OCI-M1 (cell line): ENCODE results near the gene HHIPL2.

Source experiments
- DNase-seq: peaks from one replicate; lab custom pipeline; 2025; lab: John Stamatoyannopoulos, UW

HHIPL2 gene

GRCh38 chr1:222547944-222548671 is at the start of gene HHIPL2:
HHIPL2 (minus strand) TSS chr1:222548104; CDS start chr1:222548044, 60 bp downstream.
- no peak for DNase-seq

- DNase-seq = no peak
These were observed 48.8 kb upstream of the HHIPL2 start for GRCh38 chr1:222596696-222597095.

- DNase-seq = no peak
These were observed 46.9 kb upstream of the HHIPL2 start for GRCh38 chr1:222594789-222595188.

DNA sequence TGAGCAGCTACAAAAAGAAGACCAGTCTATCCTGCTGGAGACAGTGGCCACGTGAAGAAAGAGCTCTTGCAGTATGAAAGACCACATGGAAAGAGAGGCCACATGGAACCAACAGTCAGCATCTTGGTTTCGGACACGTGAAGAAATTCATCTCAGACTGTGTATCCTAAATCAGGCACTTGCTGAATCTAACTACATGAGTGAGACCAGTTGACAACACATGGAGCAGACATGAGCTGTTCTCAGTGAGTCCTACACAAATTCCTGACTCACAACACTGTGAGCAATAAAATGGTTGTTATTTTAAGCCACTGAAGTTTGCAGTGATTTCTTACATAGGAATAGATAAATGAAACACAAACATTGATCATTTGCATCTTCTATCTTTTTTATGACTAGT is 44.3 kb upstream of the HHIPL2 start:
- DNase-seq = no peak

DNA sequence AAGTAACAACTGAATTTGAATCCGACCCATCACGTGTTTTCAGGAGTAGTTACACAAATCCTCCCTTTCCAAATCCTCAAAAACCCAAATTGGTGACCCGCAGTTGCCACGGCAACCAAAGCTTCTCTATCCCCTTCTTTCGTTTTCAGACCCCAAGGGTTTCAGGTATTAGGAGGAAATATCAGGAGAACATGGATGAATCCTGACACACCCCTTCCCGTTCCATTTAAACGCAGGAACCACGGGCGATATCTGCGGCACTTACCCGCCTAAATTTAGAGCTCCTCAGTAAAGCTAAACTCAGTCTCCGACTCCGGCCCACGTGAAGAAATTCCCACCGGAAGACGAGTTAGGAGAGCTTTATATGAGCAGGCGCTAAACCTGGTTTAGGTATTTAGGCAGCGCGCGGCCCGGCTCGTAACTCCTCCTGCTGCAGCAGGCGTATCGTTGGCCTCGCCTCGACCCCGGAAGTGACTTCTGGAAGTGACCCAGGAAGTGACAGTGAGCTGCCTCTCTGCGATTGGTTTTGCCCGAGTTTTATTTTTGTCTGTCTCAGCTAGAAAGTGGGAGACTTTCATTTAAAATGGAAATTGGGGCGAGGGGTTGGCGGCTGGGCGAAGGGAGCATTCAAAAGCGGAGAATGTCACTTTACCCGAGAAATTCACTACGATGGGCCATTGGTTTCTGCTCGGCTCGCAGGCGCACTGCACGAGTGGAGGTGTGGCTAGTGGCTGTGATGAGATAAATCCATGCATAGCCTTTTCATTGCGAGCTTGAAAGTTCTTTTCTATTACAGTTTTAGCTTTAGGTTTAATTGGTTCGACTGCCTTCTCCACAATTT is 41.8 kb upstream of the HHIPL2 start, which contains the start of gene TAF1A:
TAF1A (minus strand) TSS at position 472 of the 841 bp plus-strand sequence.
- DNase-seq = peak; percentile 94

DNA sequence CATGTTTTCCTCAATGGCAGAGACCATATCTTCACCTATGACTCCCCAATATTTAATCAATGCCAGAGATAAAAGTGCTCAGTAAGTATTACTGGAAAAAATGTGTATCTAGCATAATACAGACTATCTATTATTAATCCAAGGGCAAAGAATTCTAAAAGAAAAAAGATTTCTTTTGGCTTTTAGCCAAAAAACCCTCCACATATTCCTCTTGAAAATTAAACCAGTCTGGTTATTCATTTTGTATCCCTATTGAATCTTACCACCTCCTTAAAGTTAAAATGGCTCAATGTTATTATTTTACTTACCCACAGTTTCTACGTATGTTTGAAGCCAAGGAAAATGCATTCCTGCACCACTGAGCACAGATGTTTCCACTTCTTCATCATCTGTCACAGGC is 40.2 kb upstream of the HHIPL2 start:
- no peak for DNase-seq

DNA sequence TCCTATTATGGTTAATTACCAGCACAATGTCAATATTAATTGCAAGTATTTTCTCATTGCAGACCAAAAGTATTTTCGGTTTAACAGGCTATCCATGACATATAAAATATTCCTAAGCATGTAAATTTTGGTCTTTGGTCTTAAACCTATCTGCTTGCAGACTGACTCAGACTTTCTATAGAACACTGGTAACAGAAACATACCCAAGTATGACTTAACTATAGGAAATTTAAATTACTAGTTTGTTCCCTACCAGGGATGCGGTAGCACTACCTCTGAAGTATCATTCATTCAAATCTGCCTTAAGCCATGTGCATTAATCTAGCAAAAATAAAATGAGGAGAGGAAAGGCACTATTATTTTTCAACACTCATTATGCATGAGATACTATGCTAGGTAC is 38.9 kb upstream of the HHIPL2 start:
- no peak for DNase-seq

DNA sequence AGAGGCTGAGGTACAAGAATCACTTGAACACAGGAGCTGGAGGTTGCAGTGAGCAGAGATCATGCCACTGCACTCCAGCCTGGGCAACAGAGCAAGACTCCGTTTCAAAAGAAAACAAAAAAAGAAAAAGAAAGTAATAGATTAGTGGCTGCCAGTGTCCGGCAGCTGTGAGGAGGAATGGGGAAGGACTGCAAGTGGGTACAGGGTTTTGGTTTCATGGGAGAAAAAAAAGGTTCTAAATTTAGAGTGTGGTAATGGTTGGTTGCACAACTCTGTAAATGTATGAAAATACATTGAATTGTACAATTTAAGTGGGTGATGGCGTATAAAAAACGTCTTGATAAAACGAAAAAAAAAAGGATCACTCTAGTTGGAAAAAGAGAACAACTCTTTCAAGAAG is 35.2 kb upstream of the HHIPL2 start:
- no peak for DNase-seq

DNA sequence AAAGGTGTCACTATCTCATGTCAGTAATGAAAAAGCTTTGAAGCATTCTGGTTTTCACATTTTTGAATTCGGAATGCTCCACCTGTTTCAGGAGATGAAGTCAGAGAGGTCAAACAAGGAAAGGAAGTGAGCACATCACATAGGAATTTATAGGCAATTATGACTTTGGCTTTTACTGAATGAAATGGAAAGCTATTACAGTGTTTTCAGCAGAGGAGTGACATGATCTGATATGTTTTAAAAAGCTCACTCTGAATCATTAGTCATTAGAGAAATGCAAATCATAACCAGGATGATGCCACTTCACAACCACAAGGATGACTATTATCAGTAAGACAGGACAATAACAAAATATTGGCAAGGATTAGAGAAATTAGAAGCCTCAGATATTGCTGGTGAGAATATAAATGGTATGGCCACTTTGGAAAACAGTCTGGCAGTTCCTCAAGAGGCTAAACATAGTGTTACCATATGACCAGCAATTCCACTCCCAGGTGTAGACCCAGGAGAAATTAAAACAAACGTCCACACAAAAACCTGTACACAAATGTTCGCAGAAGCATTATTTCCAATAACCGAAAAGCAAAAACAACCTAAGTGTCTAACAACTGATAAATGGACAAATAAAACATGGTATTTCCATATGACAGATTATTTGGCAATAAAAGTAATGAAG is 34.3 kb upstream of the HHIPL2 start:
- no peak for DNase-seq

DNA sequence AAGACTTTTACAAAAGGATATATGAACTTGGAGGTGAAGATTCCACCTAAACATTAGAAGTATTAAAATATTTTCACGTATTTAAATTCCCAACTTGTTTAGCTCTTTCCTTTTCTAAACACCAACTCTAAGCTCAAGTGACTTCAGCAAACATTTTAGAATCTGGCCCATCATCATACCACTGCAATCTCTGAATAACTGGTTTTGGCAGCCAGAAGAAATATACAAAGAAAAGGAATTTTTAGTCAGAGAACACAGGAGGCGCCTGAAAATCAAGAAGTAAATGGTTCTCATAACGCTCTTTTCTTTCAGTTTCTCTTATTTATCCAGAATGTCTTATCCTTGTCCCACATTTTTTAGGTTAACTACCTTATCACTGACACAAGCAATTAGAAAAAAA is 31.4 kb upstream of the HHIPL2 start:
- no peak for DNase-seq

DNA sequence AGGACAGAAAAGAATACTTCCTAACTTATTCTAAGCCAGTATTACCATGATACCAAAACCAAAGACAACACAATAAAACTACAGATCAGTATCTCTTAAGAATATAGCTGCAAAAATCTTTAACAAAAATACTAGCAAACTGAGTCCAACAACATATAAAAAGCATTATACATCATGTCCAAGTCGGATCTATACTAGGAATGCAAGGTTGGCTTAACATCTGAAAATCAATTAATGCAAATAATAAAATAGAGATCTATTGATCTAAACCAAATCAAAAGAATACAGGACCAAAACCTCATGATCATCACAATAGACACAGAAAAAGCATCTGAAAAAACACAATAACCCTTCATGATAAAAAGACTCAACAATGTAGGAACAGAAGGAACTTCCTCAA is 22.9 kb upstream of the HHIPL2 start:
- peak; percentile 17 for DNase-seq

DNA sequence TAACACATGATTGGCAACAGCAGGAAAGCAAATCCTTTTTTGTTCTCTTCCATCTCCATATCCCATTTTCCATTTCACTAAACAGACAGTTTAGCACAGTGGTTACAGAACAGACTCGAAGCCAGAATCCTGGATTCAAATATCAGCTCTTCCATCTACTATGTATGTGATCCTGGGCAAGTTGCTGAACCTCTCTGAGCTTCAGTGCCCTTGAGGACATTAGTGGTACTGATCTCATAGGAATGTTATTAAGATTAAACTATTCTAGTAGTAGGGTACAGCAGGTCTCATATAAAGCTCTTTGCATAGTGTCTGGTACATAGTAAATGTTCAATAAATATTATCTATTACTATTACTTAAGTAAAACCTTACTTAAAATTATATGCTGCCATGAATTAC is 13.8 kb upstream of the HHIPL2 start:
- DNase-seq = no peak

- DNase-seq = no peak
These were observed 9.7 kb upstream of the HHIPL2 start for GRCh38 chr1:222557574-222557973.

DNA sequence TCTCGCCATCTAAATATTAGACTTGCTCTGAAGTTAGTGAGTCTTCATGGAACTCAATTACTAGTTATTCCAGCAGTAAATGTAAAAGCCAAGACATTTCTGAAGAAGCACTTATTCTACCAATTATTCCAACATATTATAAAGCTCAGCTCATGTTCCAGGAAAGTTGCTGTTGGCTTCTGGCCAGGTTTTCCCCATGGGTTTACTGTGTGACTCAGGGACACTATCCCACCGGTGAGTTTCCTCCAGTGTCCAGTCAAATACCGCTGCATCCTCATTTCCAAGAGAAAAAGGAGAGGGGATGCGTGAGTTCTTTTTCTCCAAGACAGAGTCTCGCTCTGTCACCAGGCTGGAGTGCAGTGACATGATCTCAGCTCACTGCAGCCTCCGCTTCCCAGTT is 9.2 kb upstream of the HHIPL2 start:
- DNase-seq = no peak

DNA sequence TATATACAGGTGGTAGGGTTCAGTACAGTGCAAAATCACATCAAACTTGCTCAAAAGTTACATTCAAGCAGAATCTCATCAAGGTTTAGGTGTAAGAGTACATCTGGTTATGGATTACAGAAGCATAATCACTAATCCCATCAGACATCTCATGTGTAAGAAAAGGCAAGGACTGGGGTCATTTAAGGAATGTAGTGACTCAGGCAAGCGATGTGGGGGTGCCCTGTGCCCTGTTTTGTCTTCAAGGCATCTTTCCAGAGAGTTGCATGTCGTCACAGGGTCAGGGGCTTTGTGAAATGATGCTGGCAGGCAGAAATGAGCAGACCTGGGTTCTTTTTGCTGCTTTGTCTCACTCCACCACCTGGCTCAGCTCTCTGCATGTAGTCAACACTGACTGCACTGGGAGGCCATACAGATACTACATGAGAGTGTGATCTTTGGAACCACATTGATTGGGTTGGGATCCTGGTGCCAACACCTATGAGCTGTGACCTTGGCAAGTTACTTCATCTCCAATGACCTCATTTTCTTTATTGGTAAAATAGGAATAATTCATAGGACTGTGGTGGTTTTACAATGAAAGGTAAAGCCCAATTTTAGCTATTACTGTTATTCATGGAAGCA is 8.2 kb upstream of the HHIPL2 start:
- DNase-seq = no peak

DNA sequence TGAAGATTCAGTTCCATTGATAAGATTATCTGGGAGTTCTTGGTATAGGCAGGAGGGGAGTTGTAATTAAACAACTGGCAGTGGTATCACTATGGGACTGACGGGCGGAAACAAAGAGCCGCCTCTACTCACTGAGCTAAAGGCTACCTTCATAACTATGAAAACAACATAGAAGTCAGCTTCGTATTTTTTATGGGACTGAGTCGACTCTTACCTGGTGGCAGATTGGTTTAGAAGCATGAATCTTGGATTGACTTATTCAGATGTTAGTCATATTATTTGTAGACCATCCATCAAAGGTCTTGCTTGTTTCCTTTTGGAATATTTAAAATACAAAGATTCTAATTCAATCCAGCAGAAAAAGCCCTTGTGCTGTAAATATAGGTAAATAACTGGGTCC is 6.3 kb upstream of the HHIPL2 start:
- DNase-seq = no peak

DNA sequence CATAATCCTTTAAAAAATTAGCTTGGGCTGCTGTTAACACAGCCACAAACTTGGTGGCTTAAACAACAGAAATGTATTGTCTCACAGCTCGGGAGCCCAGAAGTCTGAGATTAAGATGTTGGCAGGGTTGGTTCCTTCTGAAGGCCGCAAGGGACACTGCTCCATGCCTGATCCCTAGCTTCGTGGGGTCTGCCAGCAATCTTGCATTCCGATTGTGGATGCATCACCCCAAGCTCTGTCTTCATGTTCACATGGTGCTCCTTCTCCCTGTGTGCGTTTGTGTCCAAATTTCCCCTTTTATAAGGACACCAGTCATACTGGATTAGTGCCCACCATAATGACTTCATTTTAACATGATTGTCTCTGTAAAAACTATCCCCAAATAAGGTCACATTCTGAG is 5.0 kb upstream of the HHIPL2 start:
- DNase-seq = no peak

- DNase-seq = no peak
These were observed 667 bp downstream of the HHIPL2 start for GRCh38 chr1:222547260-222547614.

DNA sequence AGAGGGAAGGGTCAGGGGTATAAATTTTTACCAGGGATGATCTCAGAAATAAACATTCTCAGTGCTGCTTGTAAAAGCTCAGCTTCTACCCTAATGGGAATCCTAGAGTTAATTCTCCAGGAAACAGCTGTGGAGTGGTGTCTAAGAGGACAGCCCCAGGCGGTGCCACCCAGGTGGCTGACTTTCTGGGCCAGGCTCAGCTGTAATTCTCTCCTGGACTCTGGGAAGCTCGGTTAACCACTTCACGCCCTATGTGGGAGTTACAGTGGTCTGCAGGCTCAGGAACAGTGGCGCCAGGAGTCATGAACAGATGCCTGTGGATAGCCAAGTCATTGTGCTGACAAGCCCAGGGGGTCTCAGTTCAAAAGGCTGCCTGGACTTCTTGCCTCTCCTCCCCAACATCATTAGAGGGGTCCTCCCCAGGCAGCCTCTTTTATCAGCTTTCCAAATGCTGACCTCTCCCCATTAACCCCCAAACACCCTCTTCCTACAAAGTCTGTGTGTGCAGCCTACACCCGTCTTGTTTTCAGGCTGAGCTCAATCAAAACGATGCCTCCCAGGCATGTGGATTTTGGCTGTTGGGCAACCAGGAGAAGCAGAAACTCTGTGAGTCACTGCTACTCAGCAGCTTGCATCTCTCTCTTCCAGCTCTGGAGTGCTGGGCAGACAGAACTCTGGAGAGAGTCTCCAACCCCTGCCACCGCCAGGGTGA is 1.2 kb downstream of the HHIPL2 start:
- DNase-seq = peak; percentile 51

- DNase-seq = no peak
These were observed 1.8 kb downstream of the HHIPL2 start for GRCh38 chr1:222546091-222546490.

GRCh38 chr1:222543817-222544216 is 4.1 kb downstream of the HHIPL2 start:
- DNase-seq = no peak

- DNase-seq = no peak
These were observed 7.3 kb downstream of the HHIPL2 start for GRCh38 chr1:222540598-222540995.
